OCI-LY3 (cell line): ENCODE results near the gene HAVCR2.

Experiments used
- H2AFZ ChIP-seq: fragments of 200-600, 300-600 bp; shearing (Covaris generic); 2 replicates; pipeline ENCODE4 v1.6.0; 2014; ENCODE audit warnings: antibody characterized with exemption, low read depth, low read length
- H3K27ac ChIP-seq: fragments of 200-600, 300-600 bp; sonication (generic); 2 replicates; pipeline ENCODE4 v1.5.1; 2014; ENCODE audit warnings: mild to moderate bottlenecking, low read length, moderate library complexity, mixed read lengths
- H3K27me3 ChIP-seq: fragments of 200-600, 300-600 bp; sonication (generic); 2 replicates; pipeline ENCODE4 v1.6.1; 2014; ENCODE audit warnings: low read depth, low read length, mixed read lengths
- H3K36me3 ChIP-seq: fragments of 200-600, 300-600 bp; sonication (generic); replicated peaks from 2 replicates; pipeline ENCODE3; 2014; ENCODE audit warnings: low read depth, low read length, mixed read lengths
- H3K4me1 ChIP-seq: fragments of 300-600, 200-600 bp; sonication (generic); 2 replicates; pipeline ENCODE4 v1.6.1; 2014; ENCODE audit warnings: low read length, mixed read lengths
- H3K4me2 ChIP-seq: fragments of 200-600, 300-600 bp; sonication (generic); 2 replicates; pipeline ENCODE4 v1.6.1; 2014; ENCODE audit warnings: low read length, mixed read lengths
- H3K4me3 ChIP-seq: fragments of 300-600, 200-600 bp; sonication (generic); 2 replicates; pipeline ENCODE4 v1.5.1; 2014; ENCODE audit warnings: antibody characterized with exemption, mild to moderate bottlenecking, low read length, moderate library complexity
- H3K79me2 ChIP-seq: fragments of 300-600, 200-600 bp; shearing (Covaris generic); 2 replicates; pipeline ENCODE4 v1.6.1; 2014; ENCODE audit warnings: mild to moderate bottlenecking, low read length, mixed read lengths
- H3K9ac ChIP-seq: fragments of 300-600, 200-600 bp; shearing (Covaris generic); 2 replicates; pipeline ENCODE4 v1.6.0; 2014; ENCODE audit warnings: mild to moderate bottlenecking, low read length, moderate library complexity
- H3K9me3 ChIP-seq: fragments of 200-600, 300-600 bp; shearing (Covaris generic); 2 replicates; pipeline ENCODE4 v1.6.1; 2014; ENCODE audit warnings: low read length, mixed read lengths; ENCODE audit not compliant: insufficient read depth
- H4K20me1 ChIP-seq: fragments of 200-600, 300-600 bp; sonication (generic); 2 replicates; pipeline ENCODE4 v1.6.1; 2016; ENCODE audit warnings: low read length, mixed read lengths; ENCODE audit not compliant: insufficient read depth
- CTCF ChIP-seq: fragments of 200-600, 300-600 bp; sonication (generic); IDR thresholded peaks from 2 replicates; pipeline ENCODE4 v1.5.1; 2014; ENCODE audit warnings: antibody characterized with exemption, low read length, low read depth
- EZH2phosphoT487 ChIP-seq: fragments of 200-600 bp; shearing (Covaris generic); IDR thresholded peaks from 2 replicates; pipeline ENCODE4 v1.6.1; 2018; ENCODE audit warnings: antibody characterized with exemption, mixed run types, low read depth

The HAVCR2 gene

GRCh38 chr5:157148734-157149615 lies 40.1 kb upstream of the HAVCR2 start:
- Histone ChIP-seq H2AFZ (no peak overlapping the region), H3K4me2 (no peak overlapping the region)

GRCh38 chr5:157143127-157143971 lies 34.5 kb upstream of the HAVCR2 start:
- peak overlapping the region; percentile 53 for H3K27ac ChIP-seq

More at GRCh38 chr5:157148734-157149615, 40.1 kb upstream of the HAVCR2 start:
- Histone ChIP-seq H4K20me1 (no peaks in the 10 kb centered on the region), H3K27ac (no peak overlapping the region), H3K36me3 (no peaks in the 10 kb centered on the region), H3K79me2 (no peaks in the 10 kb centered on the region), H3K9ac (no peak overlapping the region), H3K4me1 (peaks cover under 1% of the 10 kb centered on the region), H3K9me3 (no peaks in the 10 kb centered on the region), H3K27me3 (no peaks in the 10 kb centered on the region), H3K4me3 (no peak overlapping the region)
- TF ChIP-seq EZH2phosphoT487: no peak
- TF ChIP-seq CTCF: peak; percentile 75

GRCh38 chr5:157142317-157143126 lies 33.7 kb upstream of the HAVCR2 start, which contains the start of gene MED7:
Gene MED7 (minus strand): TSS chr5:157142865. CDS start chr5:157139431, 3,434 bp downstream.
- Histone ChIP-seq H3K36me3 (peaks cover 10% of the 10 kb centered on the region), H3K27me3 (no peaks in the 10 kb centered on the region), H3K4me2 (peak within 1 kb of the TSS; percentile 84), H2AFZ (peak within 1 kb of the TSS; percentile 99), H3K9ac (peak within 1 kb of the TSS; percentile 90), H3K4me3 (peak within 1 kb of the TSS; percentile 91), H3K79me2 (peaks cover 21% of the 10 kb centered on the region), H3K9me3 (no peaks in the 10 kb centered on the region), H3K4me1 (peaks cover 12% of the 10 kb centered on the region), H3K27ac (peak within 1 kb of the TSS; percentile 59), H4K20me1 (no peaks in the 10 kb centered on the region)
- TF ChIP-seq EZH2phosphoT487 (no peak), CTCF (no peak)

More at GRCh38 chr5:157143127-157143971, 34.5 kb upstream of the HAVCR2 start:
- Histone ChIP-seq H3K27me3 (no peaks in the 10 kb centered on the region), H4K20me1 (no peaks in the 10 kb centered on the region), H3K9me3 (no peaks in the 10 kb centered on the region), H2AFZ (peak overlapping the region; percentile 99), H3K4me1 (peaks cover 12% of the 10 kb centered on the region), H3K4me3 (peak overlapping the region; percentile 91), H3K9ac (peak overlapping the region; percentile 73), H3K36me3 (peaks cover 3% of the 10 kb centered on the region), H3K4me2 (peak overlapping the region; percentile 77), H3K79me2 (peaks cover 21% of the 10 kb centered on the region)
- TF ChIP-seq CTCF: no peak
- TF ChIP-seq EZH2phosphoT487: no peak
